ENCODE measurements around the gene VASH2. TPM values are rescaled to one million over a fixed set of nuclear protein-coding genes. Genes with fewer than 3 reads are reported as not detected.

The VASH2 gene
- polyA plus RNA-seq, 1 experiment: 0.12 TPM

DNA sequence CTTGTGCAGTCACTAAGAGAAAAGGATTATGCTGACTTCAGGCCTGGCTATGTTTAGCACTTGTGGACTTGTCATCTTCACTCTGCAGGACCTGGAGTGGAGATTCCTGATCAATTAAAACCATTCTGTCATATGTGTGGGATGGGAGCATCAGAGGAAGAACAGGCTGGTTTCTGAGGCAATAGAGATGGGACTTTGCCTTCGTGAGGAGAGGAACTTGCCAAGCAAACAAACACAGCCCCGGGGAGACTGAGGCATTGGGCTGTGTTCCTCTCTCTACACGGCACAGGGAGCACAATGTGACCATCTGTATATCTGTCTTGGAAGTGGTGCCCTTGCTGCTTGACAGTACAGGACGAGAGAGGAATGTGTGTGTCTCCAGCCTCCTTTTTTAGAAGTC, 23.1 kb downstream of the VASH2 start:
- TF ChIP-seq CTCF (IDR thresholded peaks at IDR 0.05; ENCODE audit: insufficient read depth, low read depth, low read length): no peak
- ChIA-PET CTCF (no interaction called here), POLR2A (no interaction called here)
- DNase-seq (ENCODE audit: low read depth): no peak
- no peaks in the 10 kb centered on the region for H3K36me3 ChIP-seq (ENCODE audit: control insufficient read depth, insufficient read depth, low read length)
- no peak overlapping the region for H3K4me3 ChIP-seq (ENCODE audit: low read depth, low read length)
- H3K27me3 ChIP-seq (ENCODE audit: control insufficient read depth, insufficient read depth, low read length): no peaks in the 10 kb centered on the region

GRCh38 chr1:212973899-212974298, 23.6 kb downstream of the VASH2 start:
- no peak for TF ChIP-seq CTCF (IDR thresholded peaks at IDR 0.05; ENCODE audit: insufficient read depth, low read depth, low read length)
- POLR2A ChIA-PET: no interaction called here
- Histone ChIP-seq H3K4me3 (ENCODE audit: low read depth, low read length) (no peak overlapping the region), H3K36me3 (ENCODE audit: control insufficient read depth, insufficient read depth, low read length) (no peaks in the 10 kb centered on the region), H3K27me3 (ENCODE audit: control insufficient read depth, insufficient read depth, low read length) (no peaks in the 10 kb centered on the region)
- CTCF ChIA-PET: no interaction called here
- no peak for DNase-seq (ENCODE audit: low read depth)

- POLR2A ChIA-PET: no interaction called here
- no peak for DNase-seq (ENCODE audit: low read depth)
- H3K27me3 ChIP-seq (ENCODE audit: control insufficient read depth, insufficient read depth, low read length): no peaks in the 10 kb centered on the region
- CTCF ChIA-PET: no interaction called here
- no peak overlapping the region for H3K4me3 ChIP-seq (ENCODE audit: low read depth, low read length)
- no peak for TF ChIP-seq CTCF (IDR thresholded peaks at IDR 0.05; ENCODE audit: insufficient read depth, low read depth, low read length)
- H3K36me3 ChIP-seq (ENCODE audit: control insufficient read depth, insufficient read depth, low read length): no peaks in the 10 kb centered on the region
Measured at GRCh38 chr1:212974711-212975110, 24.4 kb downstream of the VASH2 start.

DNA sequence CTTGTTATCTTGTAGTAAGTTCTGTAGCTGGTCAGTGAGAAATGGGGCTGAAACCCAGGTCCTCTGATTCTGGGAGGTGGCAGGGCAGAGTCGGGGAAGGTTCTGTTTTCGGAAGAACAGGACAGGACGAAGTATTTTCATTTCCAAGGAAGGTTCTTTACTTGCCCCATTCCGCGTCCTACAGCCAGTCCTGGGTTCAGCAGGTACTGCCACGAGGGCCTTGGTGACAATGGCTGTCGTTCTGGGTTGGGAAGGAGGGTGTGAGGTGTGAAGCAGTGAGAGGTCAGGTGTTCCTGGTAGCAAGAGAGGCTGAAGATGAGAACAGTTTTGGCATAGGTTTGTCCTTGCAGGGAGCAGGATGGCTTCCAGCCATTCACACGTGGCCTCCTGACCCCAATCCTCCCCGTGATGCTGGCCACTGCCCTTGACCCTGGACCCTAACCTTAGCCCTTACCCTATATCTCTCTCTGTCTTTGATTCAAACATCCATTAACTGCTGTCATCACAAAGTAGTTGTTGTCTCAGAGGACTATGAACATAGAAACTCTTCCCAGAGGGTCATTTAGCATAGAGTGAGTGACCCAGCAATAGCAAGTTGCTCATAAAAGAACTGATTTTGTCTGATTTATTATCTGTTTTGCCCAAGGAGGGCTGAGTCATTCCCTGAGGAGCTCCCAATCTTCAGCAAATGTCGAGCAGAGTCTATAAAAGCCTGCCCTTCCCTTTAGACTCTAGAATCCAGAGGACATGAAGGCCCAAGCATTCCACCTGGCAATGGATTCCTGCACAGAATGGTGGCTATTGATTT, 25.0 kb downstream of the VASH2 start:
- no peaks in the 10 kb centered on the region for H3K27me3 ChIP-seq (ENCODE audit: control insufficient read depth, insufficient read depth, low read length)
- H3K36me3 ChIP-seq (ENCODE audit: control insufficient read depth, insufficient read depth, low read length): no peaks in the 10 kb centered on the region
- CTCF ChIA-PET: interaction anchor here (1.4 kb wide), 1 partner anchor 8 kb away, joined by 4 read pairs; no protein-coding TSS in a partner anchor
- TF ChIP-seq CTCF (IDR thresholded peaks at IDR 0.05; ENCODE audit: insufficient read depth, low read depth, low read length): no peak
- no peak overlapping the region for H3K4me3 ChIP-seq (ENCODE audit: low read depth, low read length)
- peak; percentile 47 for DNase-seq (ENCODE audit: low read depth)
- POLR2A ChIA-PET: no interaction called here

- Histone ChIP-seq H3K4me3 (ENCODE audit: low read depth, low read length) (no peak overlapping the region), H3K36me3 (ENCODE audit: control insufficient read depth, insufficient read depth, low read length) (no peaks in the 10 kb centered on the region), H3K27me3 (ENCODE audit: control insufficient read depth, insufficient read depth, low read length) (no peaks in the 10 kb centered on the region)
- no peak for TF ChIP-seq CTCF (IDR thresholded peaks at IDR 0.05; ENCODE audit: insufficient read depth, low read depth, low read length)
- POLR2A ChIA-PET: no interaction called here
- no peak for DNase-seq (ENCODE audit: low read depth)
- CTCF ChIA-PET: interaction anchor here (0.6 to 1.5 kb wide), 3 partner anchors 9 to 217 kb away, joined by 3 to 8 read pairs (median 4); no protein-coding TSS in a partner anchor
Measured at GRCh38 chr1:212976586-212976985, 26.2 kb downstream of the VASH2 start.
